NCI-H2196 treated with DMSO at 0.1 percent for 48 hours (cell line): ENCODE data around the gene PALLD.

Source experiments
- DNase-seq: peaks from one replicate; lab custom pipeline; 2025; ENCODE audit not compliant: unreplicated experiment; lab: John Stamatoyannopoulos, UW

PALLD gene

GRCh38 chr4:168522829-168523489 is 26.1 kb downstream of the PALLD start:
- DNase-seq = no peak

GRCh38 chr4:168524006-168524405 is 27.2 kb downstream of the PALLD start:
- no peak for DNase-seq

- DNase-seq = no peak
Measured at GRCh38 chr4:168524897-168525296, 28.0 kb downstream of the PALLD start.

GRCh38 chr4:168527560-168527959 is 30.7 kb downstream of the PALLD start:
- DNase-seq = no peak

- no peak for DNase-seq
Measured at GRCh38 chr4:168528131-168528949, 31.5 kb downstream of the PALLD start.

- DNase-seq = no peak
Measured at GRCh38 chr4:168529257-168529656, 32.4 kb downstream of the PALLD start.

- DNase-seq = no peak
Measured at GRCh38 chr4:168531305-168531704, 34.5 kb downstream of the PALLD start.

- DNase-seq = no peak
Measured at GRCh38 chr4:168534535-168534934, 37.7 kb downstream of the PALLD start.

GRCh38 chr4:168535689-168536088 is 38.8 kb downstream of the PALLD start:
- no peak for DNase-seq

- DNase-seq = no peak
Measured at GRCh38 chr4:168536448-168536847, 39.6 kb downstream of the PALLD start.

- no peak for DNase-seq
Measured at GRCh38 chr4:168537086-168537485, 40.2 kb downstream of the PALLD start.

GRCh38 chr4:168537571-168537970 is 40.7 kb downstream of the PALLD start:
- no peak for DNase-seq

GRCh38 chr4:168538632-168539031 is 41.8 kb downstream of the PALLD start:
- no peak for DNase-seq

GRCh38 chr4:168540086-168540485 is 43.2 kb downstream of the PALLD start:
- DNase-seq = no peak

- no peak for DNase-seq
Measured at GRCh38 chr4:168540503-168541265, 43.8 kb downstream of the PALLD start.

GRCh38 chr4:168541266-168541953 is 44.6 kb downstream of the PALLD start:
- no peak for DNase-seq

GRCh38 chr4:168549143-168549542 is 52.3 kb downstream of the PALLD start:
- no peak for DNase-seq

GRCh38 chr4:168550064-168550766 is 53.4 kb downstream of the PALLD start:
- no peak for DNase-seq

- DNase-seq = no peak
Measured at GRCh38 chr4:168551211-168551610, 54.4 kb downstream of the PALLD start.

- DNase-seq = no peak
Measured at GRCh38 chr4:168551945-168552695, 55.3 kb downstream of the PALLD start.
